Measurements from ENCODE around the gene ALG11.

ALG11 gene, protein sequence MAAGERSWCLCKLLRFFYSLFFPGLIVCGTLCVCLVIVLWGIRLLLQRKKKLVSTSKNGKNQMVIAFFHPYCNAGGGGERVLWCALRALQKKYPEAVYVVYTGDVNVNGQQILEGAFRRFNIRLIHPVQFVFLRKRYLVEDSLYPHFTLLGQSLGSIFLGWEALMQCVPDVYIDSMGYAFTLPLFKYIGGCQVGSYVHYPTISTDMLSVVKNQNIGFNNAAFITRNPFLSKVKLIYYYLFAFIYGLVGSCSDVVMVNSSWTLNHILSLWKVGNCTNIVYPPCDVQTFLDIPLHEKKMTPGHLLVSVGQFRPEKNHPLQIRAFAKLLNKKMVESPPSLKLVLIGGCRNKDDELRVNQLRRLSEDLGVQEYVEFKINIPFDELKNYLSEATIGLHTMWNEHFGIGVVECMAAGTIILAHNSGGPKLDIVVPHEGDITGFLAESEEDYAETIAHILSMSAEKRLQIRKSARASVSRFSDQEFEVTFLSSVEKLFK

GRCh38 chr13:52011632-52012511, at the start of gene ALG11:
Gene ALG11 (plus strand): TSS chr13:52012398. CDS start chr13:52012419, 21 bp downstream.
- no peaks in the 10 kb centered on the region for H3K9me3 ChIP-seq (ENCODE audit: control insufficient read depth in 2 of 2, low read length in 2 of 2)
- H3K4me3 ChIP-seq (ENCODE audit: low read length in 2 of 2) = peak within 1 kb of the TSS; percentile 94 to 99
- H3K36me3 ChIP-seq (ENCODE audit: control insufficient read depth in 2 of 2, insufficient read depth in 2 of 2, low read length in 2 of 2) = peaks cover 0 to 2% of the 10 kb centered on the region in 2 donors
- H3K27ac ChIP-seq (ENCODE audit: low read length) = peak within 1 kb of the TSS; percentile 25
- peak within 1 kb of the TSS; percentile 85 to 86 for H3K9ac ChIP-seq (ENCODE audit: low read length in 2 of 2)
- H3K27me3 ChIP-seq (ENCODE audit: control insufficient read depth in 1 of 2, insufficient read depth in 2 of 2, low read length in 2 of 2) = no peaks in the 10 kb centered on the region
- H3K4me1 ChIP-seq (ENCODE audit: control insufficient read depth, insufficient read depth, low read length) = peaks cover 9% of the 10 kb centered on the region

DNA sequence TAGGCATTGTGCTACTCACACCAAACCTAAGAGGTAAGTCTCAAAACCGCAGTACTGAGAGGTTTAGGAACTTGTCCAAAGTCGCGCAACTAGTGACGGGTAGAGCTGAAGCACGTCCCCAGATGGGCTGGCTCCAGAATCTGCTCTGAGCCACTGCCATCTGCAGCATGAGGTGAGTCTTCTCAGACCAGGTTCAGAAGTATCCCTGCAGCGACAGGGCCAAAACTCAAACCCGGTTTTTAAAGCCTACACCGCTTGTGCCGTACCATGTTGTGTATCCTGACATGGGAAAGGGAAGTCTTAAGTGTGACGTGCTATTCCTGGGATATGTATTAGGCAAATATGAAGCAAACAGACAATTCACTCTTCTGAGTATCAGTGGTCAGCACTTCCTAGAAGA, 46.0 kb upstream of the ALG11 start:
- Histone ChIP-seq H3K27me3 (ENCODE audit: control insufficient read depth in 1 of 2, insufficient read depth in 2 of 2, low read length in 2 of 2) (no peaks in the 10 kb centered on the region), H3K9ac (ENCODE audit: low read length in 2 of 2) (no peak overlapping the region), H3K36me3 (ENCODE audit: control insufficient read depth in 2 of 2, insufficient read depth in 2 of 2, low read length in 2 of 2) (peaks cover 6 to 11% of the 10 kb centered on the region in 2 donors), H3K4me3 (ENCODE audit: low read length in 2 of 2) (no peak overlapping the region), H3K27ac (ENCODE audit: low read length) (no peak overlapping the region), H3K9me3 (ENCODE audit: control insufficient read depth in 2 of 2, low read length in 2 of 2) (no peaks in the 10 kb centered on the region), H3K4me1 (ENCODE audit: control insufficient read depth, insufficient read depth, low read length) (no peaks in the 10 kb centered on the region)

DNA sequence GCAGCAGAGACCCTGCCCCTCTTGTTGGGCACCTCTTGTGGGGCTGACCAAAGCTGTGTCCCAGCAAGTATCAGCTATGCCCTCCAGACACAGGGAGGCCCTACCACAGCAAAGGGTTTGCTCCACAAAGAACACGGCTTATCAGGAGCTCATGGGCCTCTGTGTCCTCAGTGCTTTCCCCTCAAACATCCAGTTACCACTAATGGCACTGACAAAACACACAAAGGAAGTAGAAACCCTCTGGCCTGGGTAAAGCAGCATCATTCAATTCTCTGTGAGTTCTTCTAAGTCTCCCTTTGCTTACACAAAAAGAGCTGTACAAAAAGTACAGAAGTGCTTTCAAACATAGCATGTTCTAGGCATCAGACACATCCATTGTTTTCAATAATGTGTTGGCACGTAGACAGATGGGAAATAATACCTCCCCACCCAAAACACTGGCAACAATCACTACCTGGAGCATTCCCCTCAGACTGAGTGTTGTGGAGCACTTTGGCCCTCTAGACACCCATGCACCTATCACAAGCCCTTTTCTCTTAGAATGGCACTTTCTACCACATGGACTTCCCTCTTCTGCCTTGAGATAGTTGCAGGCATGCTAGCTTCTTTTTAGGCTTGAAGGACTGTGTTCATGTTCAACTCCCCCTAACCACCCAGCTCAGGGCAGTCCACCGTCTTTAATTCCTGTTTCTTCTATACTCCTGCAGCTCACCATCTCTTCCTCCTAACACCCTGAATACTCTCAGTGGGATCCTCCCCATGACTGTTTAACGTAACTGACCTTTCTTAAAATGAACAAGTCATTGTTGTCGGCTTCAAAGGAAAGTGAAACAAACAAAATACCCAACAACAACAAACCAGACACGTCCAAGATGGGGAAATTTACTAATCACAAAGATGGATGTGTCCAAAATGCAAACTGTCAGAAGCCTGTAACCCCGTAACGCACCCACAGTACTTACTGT, 44.4 kb upstream of the ALG11 start:
- Histone ChIP-seq H3K4me3 (ENCODE audit: low read length in 2 of 2) (no peak overlapping the region), H3K36me3 (ENCODE audit: control insufficient read depth in 2 of 2, insufficient read depth in 2 of 2, low read length in 2 of 2) (peaks cover 6 to 11% of the 10 kb centered on the region in 2 donors), H3K27ac (ENCODE audit: low read length) (no peak overlapping the region), H3K9ac (ENCODE audit: low read length in 2 of 2) (no peak overlapping the region), H3K9me3 (ENCODE audit: control insufficient read depth in 2 of 2, low read length in 2 of 2) (no peaks in the 10 kb centered on the region), H3K4me1 (ENCODE audit: control insufficient read depth, insufficient read depth, low read length) (no peaks in the 10 kb centered on the region), H3K27me3 (ENCODE audit: control insufficient read depth in 1 of 2, insufficient read depth in 2 of 2, low read length in 2 of 2) (no peaks in the 10 kb centered on the region)

- H3K9ac ChIP-seq (ENCODE audit: low read length in 2 of 2) = no peak overlapping the region
- peaks cover 9 to 15% of the 10 kb centered on the region in 2 donors for H3K36me3 ChIP-seq (ENCODE audit: control insufficient read depth in 2 of 2, insufficient read depth in 2 of 2, low read length in 2 of 2)
- H3K27ac ChIP-seq (ENCODE audit: low read length) = no peak overlapping the region
- no peaks in the 10 kb centered on the region for H3K9me3 ChIP-seq (ENCODE audit: control insufficient read depth in 2 of 2, low read length in 2 of 2)
- H3K4me3 ChIP-seq (ENCODE audit: low read length in 2 of 2) = no peak overlapping the region
- H3K27me3 ChIP-seq (ENCODE audit: control insufficient read depth in 1 of 2, insufficient read depth in 2 of 2, low read length in 2 of 2) = no peaks in the 10 kb centered on the region
- H3K4me1 ChIP-seq (ENCODE audit: control insufficient read depth, insufficient read depth, low read length) = no peaks in the 10 kb centered on the region
Measured at GRCh38 chr13:51970349-51970748, 41.8 kb upstream of the ALG11 start.

- Histone ChIP-seq H3K27me3 (ENCODE audit: control insufficient read depth in 1 of 2, insufficient read depth in 2 of 2, low read length in 2 of 2) (no peaks in the 10 kb centered on the region), H3K9me3 (ENCODE audit: control insufficient read depth in 2 of 2, low read length in 2 of 2) (no peaks in the 10 kb centered on the region), H3K4me3 (ENCODE audit: low read length in 2 of 2) (no peak overlapping the region), H3K4me1 (ENCODE audit: control insufficient read depth, insufficient read depth, low read length) (no peaks in the 10 kb centered on the region), H3K9ac (ENCODE audit: low read length in 2 of 2) (no peak overlapping the region), H3K27ac (ENCODE audit: low read length) (no peak overlapping the region), H3K36me3 (ENCODE audit: control insufficient read depth in 2 of 2, insufficient read depth in 2 of 2, low read length in 2 of 2) (peaks cover 6 to 15% of the 10 kb centered on the region in 2 donors)
Measured at GRCh38 chr13:51971520-51972426, 40.4 kb upstream of the ALG11 start.

- H3K9ac ChIP-seq (ENCODE audit: low read length in 2 of 2) = no peak overlapping the region
- H3K36me3 ChIP-seq (ENCODE audit: control insufficient read depth in 2 of 2, insufficient read depth in 2 of 2, low read length in 2 of 2) = peaks cover 6 to 7% of the 10 kb centered on the region in 2 donors
- H3K9me3 ChIP-seq (ENCODE audit: control insufficient read depth in 2 of 2, low read length in 2 of 2) = no peaks in the 10 kb centered on the region
- H3K4me3 ChIP-seq (ENCODE audit: low read length in 2 of 2) = no peak overlapping the region
- no peak overlapping the region for H3K27ac ChIP-seq (ENCODE audit: low read length)
- no peaks in the 10 kb centered on the region for H3K4me1 ChIP-seq (ENCODE audit: control insufficient read depth, insufficient read depth, low read length)
- H3K27me3 ChIP-seq (ENCODE audit: control insufficient read depth in 1 of 2, insufficient read depth in 2 of 2, low read length in 2 of 2) = no peaks in the 10 kb centered on the region
Measured at GRCh38 chr13:51974482-51974881, 37.7 kb upstream of the ALG11 start.

GRCh38 chr13:51976423-51976822, 35.8 kb upstream of the ALG11 start:
- Histone ChIP-seq H3K36me3 (ENCODE audit: control insufficient read depth in 2 of 2, insufficient read depth in 2 of 2, low read length in 2 of 2) (peaks cover 2 to 4% of the 10 kb centered on the region in 2 donors), H3K9ac (ENCODE audit: low read length in 2 of 2) (no peak overlapping the region), H3K4me1 (ENCODE audit: control insufficient read depth, insufficient read depth, low read length) (no peaks in the 10 kb centered on the region), H3K27ac (ENCODE audit: low read length) (no peak overlapping the region), H3K9me3 (ENCODE audit: control insufficient read depth in 2 of 2, low read length in 2 of 2) (no peaks in the 10 kb centered on the region), H3K27me3 (ENCODE audit: control insufficient read depth in 1 of 2, insufficient read depth in 2 of 2, low read length in 2 of 2) (no peaks in the 10 kb centered on the region), H3K4me3 (ENCODE audit: low read length in 2 of 2) (no peak overlapping the region)

GRCh38 chr13:51976890-51977289, 35.3 kb upstream of the ALG11 start:
- Histone ChIP-seq H3K4me1 (ENCODE audit: control insufficient read depth, insufficient read depth, low read length) (no peaks in the 10 kb centered on the region), H3K27ac (ENCODE audit: low read length) (no peak overlapping the region), H3K9me3 (ENCODE audit: control insufficient read depth in 2 of 2, low read length in 2 of 2) (no peaks in the 10 kb centered on the region), H3K4me3 (ENCODE audit: low read length in 2 of 2) (no peak overlapping the region), H3K27me3 (ENCODE audit: control insufficient read depth in 1 of 2, insufficient read depth in 2 of 2, low read length in 2 of 2) (no peaks in the 10 kb centered on the region), H3K36me3 (ENCODE audit: control insufficient read depth in 2 of 2, insufficient read depth in 2 of 2, low read length in 2 of 2) (peaks cover 2 to 4% of the 10 kb centered on the region in 2 donors), H3K9ac (ENCODE audit: low read length in 2 of 2) (no peak overlapping the region)

DNA sequence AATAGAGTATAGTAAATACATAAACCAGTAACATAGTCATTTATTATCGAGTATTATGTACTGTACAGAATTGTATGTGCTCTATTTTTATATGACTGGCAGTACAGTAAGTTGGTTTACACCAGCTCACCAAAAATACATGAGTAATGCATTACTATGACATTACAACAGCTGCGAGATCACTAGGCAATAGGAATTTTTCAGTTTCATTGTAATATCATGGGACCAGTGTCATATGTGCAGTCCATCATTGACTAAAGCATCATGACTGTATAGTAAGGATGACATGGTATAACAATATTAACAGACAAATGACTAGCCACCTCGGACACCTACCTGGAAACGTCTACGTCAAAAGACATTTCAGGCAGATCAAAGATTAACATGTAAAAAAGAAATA, 34.6 kb upstream of the ALG11 start:
- no peak overlapping the region for H3K9ac ChIP-seq (ENCODE audit: low read length in 2 of 2)
- H3K4me3 ChIP-seq (ENCODE audit: low read length in 2 of 2) = no peak overlapping the region
- H3K27ac ChIP-seq (ENCODE audit: low read length) = no peak overlapping the region
- H3K4me1 ChIP-seq (ENCODE audit: control insufficient read depth, insufficient read depth, low read length) = no peaks in the 10 kb centered on the region
- no peaks in the 10 kb centered on the region for H3K9me3 ChIP-seq (ENCODE audit: control insufficient read depth in 2 of 2, low read length in 2 of 2)
- H3K27me3 ChIP-seq (ENCODE audit: control insufficient read depth in 1 of 2, insufficient read depth in 2 of 2, low read length in 2 of 2) = no peaks in the 10 kb centered on the region
- H3K36me3 ChIP-seq (ENCODE audit: control insufficient read depth in 2 of 2, insufficient read depth in 2 of 2, low read length in 2 of 2) = peaks cover 2 to 4% of the 10 kb centered on the region in 2 donors

All from stomach smooth muscle (tissue), 2 donors.